Glutamatergic neuron (in vitro differentiated cells): ENCODE results near the gene MRPL10. TPM values are rescaled to one million over a fixed set of nuclear protein-coding genes. Genes with fewer than 3 reads are reported as not detected.

Experiments used
- DNase-seq: peaks from one replicate; pipeline ENCODE4 v3.0.0; 2022
- H3K27ac Mint-ChIP-seq: one replicate; pipeline ENCODE4 v1.8.0; 2020; ENCODE audit warnings: mild to moderate bottlenecking, mixed read lengths, inconsistent platforms; ENCODE audit not compliant: unreplicated experiment
- H3K27me3 Mint-ChIP-seq: one replicate; pipeline ENCODE4 v1.8.0; 2020; ENCODE audit warnings: mild to moderate bottlenecking, moderate library complexity, mixed read lengths, inconsistent platforms; ENCODE audit not compliant: unreplicated experiment
- H3K36me3 Mint-ChIP-seq: one replicate; pipeline ENCODE4 v1.8.0; 2020; ENCODE audit warnings: mild to moderate bottlenecking, mixed read lengths, inconsistent platforms; ENCODE audit not compliant: unreplicated experiment
- H3K4me1 Mint-ChIP-seq: one replicate; pipeline ENCODE4 v1.8.0; 2020; ENCODE audit warnings: mild to moderate bottlenecking, low read depth, mixed read lengths, inconsistent platforms; ENCODE audit not compliant: unreplicated experiment
- H3K4me3 Mint-ChIP-seq: one replicate; pipeline ENCODE4 v1.8.0; 2020; ENCODE audit warnings: mild to moderate bottlenecking, mixed read lengths, inconsistent platforms; ENCODE audit not compliant: unreplicated experiment
- H3K9me3 Mint-ChIP-seq: one replicate; pipeline ENCODE4 v1.8.0; 2020; ENCODE audit warnings: mild to moderate bottlenecking, moderate library complexity, mixed read lengths, inconsistent platforms; ENCODE audit not compliant: unreplicated experiment
- total RNA-seq: library from RNA; stranded (reverse); fragmentation: NEBNext Ultra II Directional; extraction: Animal tissue kit (Norgen Biotek cat#: 25700); gene quantifications from one replicate; pipeline ENCODE4 v1.2.1, GENCODE V29; 2021; ENCODE audit not compliant: unreplicated experiment
- TF ChIP-seq, protein P1 (sequence below): fragments of 200-600 bp; sonication (generic); IDR thresholded peaks from one replicate; pipeline ENCODE4 v1.5.0; 2021; ENCODE audit not compliant: partially characterized antibody, unreplicated experiment

Gene MRPL10
- total RNA-seq, 1 donor from 2014 or later, result 38.7 TPM

DNA sequence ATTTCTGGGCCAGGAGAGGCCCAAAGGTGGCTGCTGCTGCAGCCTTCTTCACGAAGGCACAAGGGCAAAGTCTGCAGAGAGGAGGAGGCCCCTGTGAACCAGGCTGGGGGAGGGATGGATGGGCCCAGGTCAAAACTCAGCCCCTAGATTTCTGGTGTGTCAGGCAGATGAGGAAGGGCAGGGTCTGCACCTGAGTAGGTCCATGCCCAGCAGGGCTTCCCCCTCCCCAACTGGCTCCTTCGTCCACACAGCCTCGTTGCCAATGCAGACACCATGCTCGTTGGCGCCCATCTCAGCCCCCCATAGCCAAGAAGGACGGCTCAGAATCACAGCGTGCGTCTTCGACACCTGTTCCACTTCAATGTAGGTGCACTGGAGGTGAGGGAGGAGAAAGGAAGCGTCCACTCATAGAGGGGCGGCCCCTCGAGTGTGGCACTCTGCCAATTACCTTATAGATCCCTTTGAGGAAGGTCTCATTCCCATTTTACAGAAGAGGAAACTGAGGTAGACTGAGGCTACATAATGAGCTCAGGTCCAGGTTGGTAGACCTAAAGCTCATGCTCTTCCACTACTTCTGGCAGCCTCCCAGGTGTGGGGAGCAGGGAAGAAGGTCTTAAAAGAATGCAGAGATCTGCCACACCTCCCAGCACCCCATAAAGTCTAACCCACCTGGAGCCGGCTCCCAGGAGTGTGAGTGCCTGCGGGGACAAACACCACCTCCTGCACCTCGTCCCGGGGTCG is 8.8 kb upstream of the MRPL10 start:
- Mint-ChIP-seq H3K36me3 (no peaks in the 10 kb centered on the region), H3K27me3 (peaks cover 4% of the 10 kb centered on the region), H3K9me3 (no peaks in the 10 kb centered on the region), H3K4me1 (peaks cover 7% of the 10 kb centered on the region), H3K27ac (peak overlapping the region; percentile 62), H3K4me3 (peak overlapping the region; percentile 89)
- TF ChIP-seq, protein P1, sequence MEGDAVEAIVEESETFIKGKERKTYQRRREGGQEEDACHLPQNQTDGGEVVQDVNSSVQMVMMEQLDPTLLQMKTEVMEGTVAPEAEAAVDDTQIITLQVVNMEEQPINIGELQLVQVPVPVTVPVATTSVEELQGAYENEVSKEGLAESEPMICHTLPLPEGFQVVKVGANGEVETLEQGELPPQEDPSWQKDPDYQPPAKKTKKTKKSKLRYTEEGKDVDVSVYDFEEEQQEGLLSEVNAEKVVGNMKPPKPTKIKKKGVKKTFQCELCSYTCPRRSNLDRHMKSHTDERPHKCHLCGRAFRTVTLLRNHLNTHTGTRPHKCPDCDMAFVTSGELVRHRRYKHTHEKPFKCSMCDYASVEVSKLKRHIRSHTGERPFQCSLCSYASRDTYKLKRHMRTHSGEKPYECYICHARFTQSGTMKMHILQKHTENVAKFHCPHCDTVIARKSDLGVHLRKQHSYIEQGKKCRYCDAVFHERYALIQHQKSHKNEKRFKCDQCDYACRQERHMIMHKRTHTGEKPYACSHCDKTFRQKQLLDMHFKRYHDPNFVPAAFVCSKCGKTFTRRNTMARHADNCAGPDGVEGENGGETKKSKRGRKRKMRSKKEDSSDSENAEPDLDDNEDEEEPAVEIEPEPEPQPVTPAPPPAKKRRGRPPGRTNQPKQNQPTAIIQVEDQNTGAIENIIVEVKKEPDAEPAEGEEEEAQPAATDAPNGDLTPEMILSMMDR, result no peak
- no peak for DNase-seq

DNA sequence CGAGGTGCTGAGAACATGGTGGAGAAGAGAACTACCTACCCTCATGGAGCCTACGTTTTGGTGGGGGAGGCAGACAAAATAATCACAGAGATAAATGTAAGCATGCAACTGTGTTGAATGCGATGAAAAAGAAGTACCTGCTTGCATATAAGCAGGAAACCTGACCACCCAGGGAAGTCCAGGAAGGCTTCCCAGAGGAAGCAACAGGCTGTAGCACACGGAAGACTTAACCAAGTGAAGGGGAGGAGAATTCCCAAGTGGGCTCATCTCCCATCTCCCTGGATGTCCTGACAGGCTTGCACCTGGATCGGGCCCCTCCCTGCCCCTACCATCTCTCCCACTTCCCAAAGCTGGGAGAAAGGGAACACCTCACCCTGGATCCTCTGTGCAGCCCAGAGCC is 7.7 kb upstream of the MRPL10 start:
- TF ChIP-seq, protein P1, result no peak
- peaks cover 7% of the 10 kb centered on the region for H3K4me1 Mint-ChIP-seq
- peaks cover under 1% of the 10 kb centered on the region for H3K9me3 Mint-ChIP-seq
- peak overlapping the region; percentile 46 for H3K4me3 Mint-ChIP-seq
- H3K36me3 Mint-ChIP-seq, result no peaks in the 10 kb centered on the region
- H3K27me3 Mint-ChIP-seq, result peaks cover 6% of the 10 kb centered on the region
- no peak overlapping the region for H3K27ac Mint-ChIP-seq
- no peak for DNase-seq

DNA sequence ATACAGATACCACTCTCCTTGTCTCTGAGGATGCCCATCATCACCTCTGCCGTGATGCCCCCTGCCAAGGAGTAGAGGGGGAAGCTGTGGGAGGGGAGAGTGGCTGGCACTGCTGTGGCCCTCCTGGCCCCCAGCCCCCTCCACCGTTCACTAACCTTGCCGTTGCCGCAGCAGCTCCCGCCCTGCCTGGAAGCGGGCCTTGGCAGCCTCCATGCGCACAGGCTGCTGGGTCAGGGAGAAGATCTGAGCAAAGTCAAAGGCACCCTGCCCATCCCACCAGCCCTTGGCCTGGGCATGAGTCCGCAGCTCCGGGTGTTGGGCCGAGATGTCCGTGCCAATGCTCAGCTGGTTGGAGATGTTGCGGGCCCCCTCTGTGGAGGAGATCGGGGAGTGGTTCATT is 7.3 kb upstream of the MRPL10 start:
- Mint-ChIP-seq H3K36me3 (no peaks in the 10 kb centered on the region), H3K4me1 (peaks cover 7% of the 10 kb centered on the region), H3K27me3 (peaks cover 8% of the 10 kb centered on the region), H3K27ac (no peak overlapping the region), H3K4me3 (no peak overlapping the region), H3K9me3 (peaks cover 1% of the 10 kb centered on the region)
- TF ChIP-seq, protein P1, result no peak
- no peak for DNase-seq

DNA sequence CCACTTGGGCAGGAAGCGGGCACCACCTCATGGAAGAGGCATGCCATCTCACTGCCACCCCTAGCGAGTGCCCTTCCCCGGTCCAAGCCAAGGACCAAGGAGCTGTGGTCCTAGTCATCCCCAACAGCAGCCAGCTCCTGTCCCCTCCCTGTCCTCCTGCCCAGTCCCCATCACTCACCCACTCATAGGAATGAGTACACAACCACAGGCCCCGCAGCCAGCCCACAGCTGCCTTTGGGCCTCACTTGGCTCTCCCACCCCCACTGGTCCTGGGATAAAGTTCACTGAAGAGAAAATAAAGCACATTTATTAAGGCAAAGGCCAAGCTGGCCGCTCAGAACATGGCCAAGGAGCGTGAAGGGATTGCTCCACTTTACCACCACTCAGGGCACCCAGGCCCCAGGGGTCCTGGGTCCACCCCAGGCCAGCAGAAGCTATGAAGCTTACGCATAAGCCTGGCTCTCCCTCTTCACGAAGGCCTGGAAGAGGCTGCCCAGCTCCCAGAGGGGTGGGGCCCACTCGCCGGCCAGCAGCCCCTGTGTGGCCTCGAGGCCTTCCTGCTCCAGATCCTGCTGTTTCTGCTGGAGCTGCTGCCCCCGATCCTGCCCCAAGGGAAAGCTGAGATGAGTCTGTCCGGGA is 6.2 kb upstream of the MRPL10 start:
- Mint-ChIP-seq H3K27ac (no peak overlapping the region), H3K4me3 (no peak overlapping the region)

More for the DNA sequence above, 6.2 kb upstream of the MRPL10 start:
- Mint-ChIP-seq H3K4me1 (peaks cover 2% of the 10 kb centered on the region), H3K9me3 (peaks cover 1% of the 10 kb centered on the region), H3K27me3 (peaks cover 9% of the 10 kb centered on the region), H3K36me3 (no peaks in the 10 kb centered on the region)
- TF ChIP-seq, protein P1, result no peak
- DNase-seq, result no peak
